ENCODE measurements around the gene PNMA8A.

PNMA8A gene

GRCh38 chr19:46427518-46428045, 43.8 kb downstream of the PNMA8A start:
- no peak for DNase-seq (ENCODE audit: low spot score)

- DNase-seq (ENCODE audit: low spot score), result no peak
Observed at GRCh38 chr19:46426506-46427162, 44.7 kb downstream of the PNMA8A start.

GRCh38 chr19:46426035-46426505, 45.3 kb downstream of the PNMA8A start:
- no peak for DNase-seq (ENCODE audit: low spot score)

GRCh38 chr19:46423188-46423587, 48.2 kb downstream of the PNMA8A start:
- no peak for DNase-seq (ENCODE audit: low spot score)

- DNase-seq (ENCODE audit: low spot score), result no peak
Observed at GRCh38 chr19:46422344-46422743, 49.0 kb downstream of the PNMA8A start.

- DNase-seq (ENCODE audit: low spot score), result no peak
Observed at GRCh38 chr19:46420056-46420455, 51.3 kb downstream of the PNMA8A start.
